PFSK-1 (cell line): ENCODE data around the gene MYO9A.

Experiments
- FOXP2 ChIP-seq: optimal IDR thresholded peaks from 2 replicates; pipeline ENCODE3; 2011; ENCODE audit warnings: borderline replicate concordance, control low read depth, inconsistent platforms; ENCODE audit not compliant: insufficient read depth; ENCODE audit errors: extremely low read length, extremely low read depth
- POLR2AphosphoS5 ChIP-seq: IDR thresholded peaks from 2 replicates; pipeline ENCODE4 v1.6.1; 2012; ENCODE audit warnings: low read depth, mild to moderate bottlenecking, control low read depth, low read length, moderate library complexity
- SIN3A ChIP-seq: IDR thresholded peaks from 2 replicates; pipeline ENCODE4 v1.6.1; 2012; ENCODE audit warnings: mild to moderate bottlenecking, low read length, moderate library complexity, borderline replicate concordance; ENCODE audit not compliant: insufficient read depth
- TAF1 ChIP-seq: IDR thresholded peaks from 2 replicates; pipeline ENCODE4 v1.6.1; 2012; ENCODE audit warnings: low read length, control low read depth, borderline replicate concordance; ENCODE audit not compliant: insufficient read depth
- TF ChIP-seq, protein P1 (sequence below), 2 experiments: IDR thresholded peaks; 2 replicates each; pipeline versions ENCODE4 v1.6.1 to v1.8.0; 2011 to 2012; ENCODE audit warnings: low read depth in 2 of 2, low read length in 2 of 2, control low read depth in 1 of 2, inconsistent platforms in 1 of 2, mild to moderate bottlenecking in 1 of 2, moderate library complexity in 1 of 2; ENCODE audit not compliant: insufficient read depth in 1 of 2

MYO9A gene

DNA sequence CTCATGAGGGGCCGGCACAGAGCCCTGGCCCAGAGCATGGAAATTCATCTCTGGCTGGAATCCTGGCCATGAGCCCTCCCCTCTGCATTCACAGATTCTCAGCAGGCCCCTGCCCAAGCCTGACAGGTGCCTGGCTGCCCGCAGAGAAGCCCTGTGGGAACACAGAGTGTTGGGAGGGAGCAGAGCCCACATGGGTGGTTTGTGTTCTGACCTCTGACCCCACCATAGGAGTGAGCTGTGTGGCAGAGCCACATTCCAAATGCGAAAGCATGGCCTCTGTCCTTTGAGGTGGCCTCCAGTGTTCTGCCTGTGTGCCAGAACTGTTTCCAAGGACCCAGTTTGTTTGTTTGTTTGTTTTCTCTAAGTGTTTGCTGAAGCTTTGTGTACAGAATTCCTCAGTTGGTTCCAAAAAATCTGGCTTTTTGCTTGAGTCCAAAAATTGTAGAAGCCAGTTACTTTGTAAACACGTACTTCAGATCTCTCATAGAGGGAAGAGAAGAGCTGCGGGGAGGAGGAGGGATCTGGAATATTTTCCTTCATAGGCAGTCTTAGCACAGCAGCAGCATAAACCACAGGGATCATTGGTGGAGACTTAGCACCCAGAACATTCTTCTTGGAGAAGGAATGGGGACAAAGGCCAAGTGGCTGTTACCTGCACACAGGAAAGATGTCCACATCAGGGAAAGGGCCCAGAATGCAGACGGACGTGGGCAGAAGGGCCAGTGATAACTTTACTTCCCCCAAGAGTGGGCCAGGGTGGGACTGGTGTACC lies 43.6 kb upstream of the MYO9A start:
- TF ChIP-seq TAF1 (no peak), SIN3A (no peak), FOXP2 (no peak), POLR2AphosphoS5 (no peak)
- TF ChIP-seq, protein P1, sequence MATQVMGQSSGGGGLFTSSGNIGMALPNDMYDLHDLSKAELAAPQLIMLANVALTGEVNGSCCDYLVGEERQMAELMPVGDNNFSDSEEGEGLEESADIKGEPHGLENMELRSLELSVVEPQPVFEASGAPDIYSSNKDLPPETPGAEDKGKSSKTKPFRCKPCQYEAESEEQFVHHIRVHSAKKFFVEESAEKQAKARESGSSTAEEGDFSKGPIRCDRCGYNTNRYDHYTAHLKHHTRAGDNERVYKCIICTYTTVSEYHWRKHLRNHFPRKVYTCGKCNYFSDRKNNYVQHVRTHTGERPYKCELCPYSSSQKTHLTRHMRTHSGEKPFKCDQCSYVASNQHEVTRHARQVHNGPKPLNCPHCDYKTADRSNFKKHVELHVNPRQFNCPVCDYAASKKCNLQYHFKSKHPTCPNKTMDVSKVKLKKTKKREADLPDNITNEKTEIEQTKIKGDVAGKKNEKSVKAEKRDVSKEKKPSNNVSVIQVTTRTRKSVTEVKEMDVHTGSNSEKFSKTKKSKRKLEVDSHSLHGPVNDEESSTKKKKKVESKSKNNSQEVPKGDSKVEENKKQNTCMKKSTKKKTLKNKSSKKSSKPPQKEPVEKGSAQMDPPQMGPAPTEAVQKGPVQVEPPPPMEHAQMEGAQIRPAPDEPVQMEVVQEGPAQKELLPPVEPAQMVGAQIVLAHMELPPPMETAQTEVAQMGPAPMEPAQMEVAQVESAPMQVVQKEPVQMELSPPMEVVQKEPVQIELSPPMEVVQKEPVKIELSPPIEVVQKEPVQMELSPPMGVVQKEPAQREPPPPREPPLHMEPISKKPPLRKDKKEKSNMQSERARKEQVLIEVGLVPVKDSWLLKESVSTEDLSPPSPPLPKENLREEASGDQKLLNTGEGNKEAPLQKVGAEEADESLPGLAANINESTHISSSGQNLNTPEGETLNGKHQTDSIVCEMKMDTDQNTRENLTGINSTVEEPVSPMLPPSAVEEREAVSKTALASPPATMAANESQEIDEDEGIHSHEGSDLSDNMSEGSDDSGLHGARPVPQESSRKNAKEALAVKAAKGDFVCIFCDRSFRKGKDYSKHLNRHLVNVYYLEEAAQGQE (IDR thresholded peaks at IDR 0.05; ENCODE audit: insufficient read depth in 1 of 2, low read depth in 2 of 2, low read length in 2 of 2), result no peak

DNA sequence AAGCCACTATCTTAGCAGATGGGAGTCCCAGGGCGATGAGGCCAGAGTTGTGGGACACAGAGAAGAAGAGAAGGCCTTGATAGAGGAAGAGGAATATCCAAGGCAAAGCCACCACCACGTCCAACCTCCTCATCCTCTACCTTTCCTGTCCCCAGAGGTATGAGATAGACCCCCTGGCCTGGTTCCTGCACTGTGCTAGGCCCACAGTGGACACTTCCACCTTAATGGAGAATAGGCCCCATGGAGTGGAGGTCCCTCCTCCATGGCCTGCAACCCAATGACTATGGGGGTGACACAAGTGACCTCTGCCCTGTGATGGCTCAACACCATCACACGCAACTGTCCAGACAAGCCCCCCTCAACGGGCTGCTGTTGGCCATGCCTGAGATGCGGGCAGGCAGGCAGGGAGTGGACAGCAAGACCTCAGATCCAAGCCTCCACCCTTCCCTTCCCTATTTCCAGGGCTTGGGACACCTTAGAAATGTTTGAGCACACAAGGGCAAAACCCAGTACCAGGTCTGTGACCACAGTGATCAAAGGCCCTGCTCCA lies 42.8 kb upstream of the MYO9A start:
- TF ChIP-seq POLR2AphosphoS5 (no peak), FOXP2 (no peak), TAF1 (no peak), SIN3A (no peak)
- TF ChIP-seq, protein P1 (IDR thresholded peaks at IDR 0.05; ENCODE audit: insufficient read depth in 1 of 2, low read depth in 2 of 2, low read length in 2 of 2), result no peak

DNA sequence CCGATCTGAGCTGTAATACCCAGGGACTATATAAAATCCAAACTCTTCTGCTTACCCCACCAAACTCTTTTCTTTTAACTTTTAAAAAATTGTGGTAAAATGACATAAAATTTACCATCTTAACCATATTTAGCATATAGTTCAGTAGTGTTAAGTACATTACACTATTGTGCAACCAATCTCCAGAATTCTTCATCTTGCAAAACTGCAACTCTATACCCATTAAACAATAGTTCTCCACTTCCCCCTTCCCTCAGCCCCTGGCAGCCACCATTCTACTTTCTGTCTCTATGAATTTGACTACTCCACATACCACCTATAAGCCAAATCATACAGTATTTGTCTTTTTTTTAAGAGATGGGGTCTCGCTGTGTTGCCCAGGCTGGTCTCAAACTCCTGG lies 39.0 kb upstream of the MYO9A start:
- TF ChIP-seq POLR2AphosphoS5 (no peak), FOXP2 (no peak), SIN3A (no peak), TAF1 (no peak)
- TF ChIP-seq, protein P1 (IDR thresholded peaks at IDR 0.05; ENCODE audit: insufficient read depth in 1 of 2, low read depth in 2 of 2, low read length in 2 of 2), result no peak

DNA sequence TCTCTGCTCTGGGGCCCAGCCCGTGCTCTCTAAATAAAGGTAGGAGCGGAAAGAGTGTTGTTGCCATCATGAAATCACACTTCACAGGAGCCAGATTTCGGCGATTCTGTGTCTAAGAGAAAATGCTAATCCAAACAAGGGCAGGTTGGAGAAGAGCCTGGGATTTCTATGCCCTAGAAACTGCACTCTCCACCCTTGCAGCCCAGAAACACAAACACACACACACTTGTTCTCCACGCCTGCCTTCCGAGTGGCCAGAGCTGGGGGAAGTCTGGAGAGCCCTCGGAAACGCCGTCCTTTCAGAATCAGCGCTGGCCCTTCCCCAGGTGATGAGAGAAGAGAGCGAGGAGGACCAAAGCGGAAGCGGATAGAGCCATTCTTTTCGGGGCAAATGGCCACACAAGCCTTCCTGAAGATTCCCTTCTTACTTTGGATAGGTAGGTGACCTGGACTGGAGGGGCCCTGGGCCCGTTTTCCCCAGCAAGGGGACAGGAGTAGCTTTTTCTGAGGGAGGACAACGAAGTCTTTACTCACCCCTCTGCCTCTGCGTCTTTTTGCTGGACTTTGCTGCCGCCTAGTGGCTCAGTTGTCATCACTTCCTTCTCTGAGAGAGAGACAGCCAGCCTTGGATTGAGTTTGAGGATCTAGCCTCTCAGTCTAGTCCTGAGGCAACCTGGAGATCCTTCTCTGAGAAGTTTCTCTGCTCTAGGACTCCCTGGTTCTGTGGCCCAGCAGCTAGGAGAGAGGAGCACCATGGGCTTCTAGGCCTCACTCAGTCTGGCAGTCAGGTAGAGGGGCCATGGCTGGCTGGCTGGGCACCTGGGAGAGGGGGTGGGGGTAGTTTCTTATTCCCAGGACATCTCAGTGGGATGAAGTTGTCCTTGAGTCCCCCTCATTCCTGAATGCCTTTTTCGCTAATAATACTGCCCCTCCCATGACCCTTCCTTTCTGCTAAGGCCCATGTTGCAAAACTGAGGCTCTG lies 38.0 kb upstream of the MYO9A start:
- TF ChIP-seq, protein P1 (IDR thresholded peaks at IDR 0.05; ENCODE audit: insufficient read depth in 1 of 2, low read depth in 2 of 2, low read length in 2 of 2), result no peak
- TF ChIP-seq POLR2AphosphoS5 (no peak), SIN3A (no peak), TAF1 (no peak), FOXP2 (no peak)
